Measurements from ENCODE around the gene FREM3. TPM values are rescaled to one million over a fixed set of nuclear protein-coding genes. Genes with fewer than 3 reads are reported as not detected.
"Not testable (repeated sequence)": the region's sequence is repeated elsewhere in the genome, so short reads cannot be mapped to it uniquely, and the experiment has no call there.

The FREM3 gene
- total RNA-seq (2014; rRNA removed; shearing (Covaris generic)), result 0.09 TPM in 1 of 2 replicates, not detected in the other

DNA sequence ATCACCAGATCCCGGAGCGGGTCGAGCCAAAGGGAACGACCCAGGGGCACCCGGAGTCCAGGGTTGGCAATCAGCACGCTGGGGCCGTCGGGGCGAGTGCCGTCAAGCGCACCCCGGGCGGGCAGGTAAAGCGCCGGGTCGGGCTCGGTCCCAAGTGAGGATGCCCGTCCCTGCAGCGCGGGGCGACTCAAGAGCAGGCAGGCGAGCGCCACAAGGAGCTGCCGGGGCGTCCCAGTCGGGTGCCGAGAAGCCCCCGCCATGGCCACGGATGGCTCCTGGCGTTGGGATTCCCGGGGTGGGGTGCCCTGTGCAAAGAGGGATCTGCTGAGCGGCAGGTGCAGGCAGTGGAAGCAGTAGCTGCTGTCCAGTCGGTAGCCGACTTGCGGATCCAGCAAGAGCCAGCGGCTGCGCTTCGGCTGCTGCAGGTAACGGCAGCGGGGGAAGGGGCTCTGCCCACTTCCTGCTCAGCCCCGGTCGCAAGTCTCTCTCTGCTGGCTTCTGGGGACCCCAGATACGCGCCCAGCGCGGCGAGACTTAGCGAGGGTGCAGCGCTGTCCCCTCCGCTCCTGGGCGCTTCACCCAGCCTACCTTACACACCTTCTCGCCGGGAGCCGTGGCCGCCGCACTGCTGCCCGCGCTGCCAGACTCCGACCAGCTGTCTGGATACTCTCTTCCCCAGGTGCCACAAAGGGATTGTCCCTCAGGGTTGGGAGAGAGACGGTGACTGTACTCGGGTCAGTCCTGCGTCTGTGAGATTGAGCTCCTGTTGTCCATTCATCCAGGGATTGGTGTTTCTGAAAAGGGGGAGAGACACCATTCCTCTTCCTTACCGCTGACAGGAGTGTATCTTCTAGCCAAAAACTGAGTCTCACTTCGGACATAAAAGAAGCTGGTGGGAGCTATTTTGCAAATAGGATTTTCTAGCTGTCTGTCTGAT is at the start of gene FREM3:
Gene FREM3 (minus strand): TSS at position 260 of the 937 bp plus-strand sequence. CDS start 0 bp downstream, at position 260.
- no peaks in the 10 kb centered on the region for H3K36me3 ChIP-seq
- DNase-seq (ENCODE audit: low read depth in 1 of 2, low spot score in 2 of 2), result no peak
- no peak within 1 kb of the TSS for H3K4me3 ChIP-seq
- no peaks in the 10 kb centered on the region for H3K4me1 ChIP-seq (replicated peaks)
- no peak within 1 kb of the TSS for H3K27ac ChIP-seq
- H3K27me3 ChIP-seq (replicated peaks), result peaks cover 30% of the 10 kb centered on the region
- no peaks in the 10 kb centered on the region for H3K9me3 ChIP-seq (replicated peaks)

GRCh38 chr4:143745874-143746273 is 45.4 kb upstream of the FREM3 start:
- Histone ChIP-seq H3K27me3 (replicated peaks) (no peaks in the 10 kb centered on the region), H3K4me3 (no peak overlapping the region), H3K4me1 (replicated peaks) (no peaks in the 10 kb centered on the region), H3K9me3 (replicated peaks) (no peaks in the 10 kb centered on the region), H3K36me3 (no peaks in the 10 kb centered on the region), H3K27ac (no peak overlapping the region)
- DNase-seq (ENCODE audit: low read depth in 1 of 2, low spot score in 2 of 2), result no peak

DNA sequence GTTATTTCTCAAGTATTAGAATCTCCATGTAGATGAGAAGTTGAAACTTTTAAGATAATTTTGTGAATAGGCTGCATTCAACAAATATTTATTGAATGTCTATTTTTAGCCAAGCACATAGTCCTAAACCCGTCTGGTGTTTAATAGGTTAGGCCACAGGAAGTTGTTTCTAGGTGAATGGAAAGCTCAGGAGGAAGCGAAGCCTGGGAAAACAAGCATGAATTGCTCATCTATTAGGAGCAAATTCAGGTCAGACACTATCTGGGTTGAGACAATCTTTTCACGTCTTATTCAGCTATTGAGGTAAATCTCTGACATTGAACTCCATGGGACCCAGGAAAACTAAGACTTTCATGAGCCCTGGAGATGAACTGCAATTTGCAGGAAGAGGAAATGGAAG is 43.1 kb upstream of the FREM3 start:
- no peak overlapping the region for H3K27ac ChIP-seq
- no peaks in the 10 kb centered on the region for H3K4me1 ChIP-seq (replicated peaks)
- H3K9me3 ChIP-seq (replicated peaks), result no peaks in the 10 kb centered on the region
- H3K27me3 ChIP-seq (replicated peaks), result no peaks in the 10 kb centered on the region
- no peak for DNase-seq (ENCODE audit: low read depth in 1 of 2, low spot score in 2 of 2)
- no peaks in the 10 kb centered on the region for H3K36me3 ChIP-seq
- H3K4me3 ChIP-seq, result no peak overlapping the region

DNA sequence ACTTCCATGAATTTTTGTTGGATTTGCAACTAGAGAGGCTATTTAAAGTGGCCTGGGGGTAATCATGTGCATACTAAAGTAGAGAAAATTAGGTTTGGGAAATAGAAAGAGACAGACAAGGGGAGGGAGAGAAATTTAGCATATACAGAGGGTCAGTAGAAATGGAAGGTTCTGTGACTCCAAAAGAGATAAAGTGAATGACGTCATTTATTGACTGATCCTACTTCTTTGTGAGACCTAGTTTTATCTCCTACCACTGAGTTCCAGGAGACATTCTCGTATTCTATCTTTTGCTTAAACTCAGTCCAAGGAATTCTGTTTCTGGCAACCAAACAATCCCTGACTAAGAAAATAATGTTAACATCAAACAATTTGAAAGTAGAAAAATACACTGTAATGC is 42.4 kb upstream of the FREM3 start:
- Histone ChIP-seq H3K9me3 (replicated peaks) (no peaks in the 10 kb centered on the region), H3K27me3 (replicated peaks) (no peaks in the 10 kb centered on the region), H3K4me3 (no peak overlapping the region), H3K27ac (no peak overlapping the region), H3K36me3 (no peaks in the 10 kb centered on the region), H3K4me1 (replicated peaks) (no peaks in the 10 kb centered on the region)
- no peak for DNase-seq (ENCODE audit: low read depth in 1 of 2, low spot score in 2 of 2)

- Histone ChIP-seq H3K27ac (no peak overlapping the region), H3K9me3 (replicated peaks) (no peaks in the 10 kb centered on the region), H3K4me1 (replicated peaks) (no peaks in the 10 kb centered on the region), H3K27me3 (replicated peaks) (no peaks in the 10 kb centered on the region), H3K4me3 (no peak overlapping the region), H3K36me3 (no peaks in the 10 kb centered on the region)
- DNase-seq (ENCODE audit: low read depth in 1 of 2, low spot score in 2 of 2), result no peak
Observed at GRCh38 chr4:143736861-143737260, 36.4 kb upstream of the FREM3 start.

DNA sequence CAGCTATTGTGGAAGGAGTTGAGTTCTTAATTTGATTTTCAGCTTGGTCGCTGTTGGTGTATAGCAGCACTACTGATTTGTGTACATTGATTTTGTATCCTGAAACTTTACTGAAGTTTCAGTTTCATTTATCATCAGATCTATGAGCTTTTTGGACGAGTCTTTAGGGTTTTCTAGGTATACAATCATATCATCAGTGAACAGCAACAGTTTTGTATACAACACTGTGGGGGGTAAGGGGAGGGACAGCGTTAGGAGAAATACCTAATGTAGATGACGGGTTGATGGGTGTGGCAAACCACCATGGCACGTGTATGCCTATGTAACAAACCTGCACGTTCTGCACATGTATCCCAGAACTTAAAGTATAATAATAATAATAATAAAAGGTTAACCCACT is 35.6 kb upstream of the FREM3 start:
- not testable (repeated sequence) for DNase-seq (ENCODE audit: low read depth in 1 of 2, low spot score in 2 of 2); H3K9me3 ChIP-seq (replicated peaks); H3K27ac ChIP-seq; H3K36me3 ChIP-seq; H3K4me3 ChIP-seq; H3K4me1 ChIP-seq (replicated peaks); H3K27me3 ChIP-seq (replicated peaks)

DNA sequence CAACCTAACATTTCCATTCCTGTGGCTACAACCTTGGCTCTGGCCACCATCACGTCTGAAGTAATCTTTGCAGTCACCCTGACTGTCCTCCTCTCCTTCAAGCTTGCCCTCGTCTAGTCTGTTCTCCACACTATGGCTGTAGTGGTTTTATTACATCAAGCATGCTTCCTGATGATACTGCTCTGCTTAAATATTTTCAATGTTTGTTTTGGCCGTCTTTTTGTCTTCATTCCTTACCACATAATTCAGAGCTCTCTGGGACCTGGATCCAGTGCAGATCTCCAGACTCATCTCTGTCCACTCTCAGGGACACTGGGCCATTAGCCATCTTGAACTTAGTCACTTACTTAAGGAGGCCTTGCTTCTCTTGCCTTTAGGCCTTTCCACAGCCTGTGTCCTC is 27.7 kb upstream of the FREM3 start:
- H3K9me3 ChIP-seq (replicated peaks), result no peaks in the 10 kb centered on the region
- H3K4me3 ChIP-seq, result no peak overlapping the region
- H3K27me3 ChIP-seq (replicated peaks), result no peaks in the 10 kb centered on the region
- DNase-seq (ENCODE audit: low read depth in 1 of 2, low spot score in 2 of 2), result no peak
- no peak overlapping the region for H3K27ac ChIP-seq
- no peaks in the 10 kb centered on the region for H3K36me3 ChIP-seq
- H3K4me1 ChIP-seq (replicated peaks), result no peaks in the 10 kb centered on the region

DNA sequence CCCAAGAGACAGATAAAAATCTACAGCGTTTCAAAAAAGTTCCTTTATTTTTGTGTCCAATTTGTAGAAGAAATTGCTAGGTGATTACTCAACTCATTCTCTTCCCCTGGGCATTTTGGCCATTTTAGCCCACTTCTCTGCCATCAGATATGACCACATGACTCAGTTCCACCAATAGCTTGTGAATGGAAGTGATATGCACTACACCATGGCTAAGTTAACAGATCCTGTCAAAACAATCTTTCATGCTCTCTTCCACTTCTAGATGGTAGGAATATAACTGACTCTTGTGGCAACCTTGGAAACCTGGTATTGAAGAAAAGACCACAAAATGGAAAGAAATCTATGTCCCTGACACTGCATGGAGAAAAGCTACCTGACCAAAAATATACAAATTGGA is 26.2 kb upstream of the FREM3 start:
- H3K4me3 ChIP-seq, result no peak overlapping the region
- no peaks in the 10 kb centered on the region for H3K9me3 ChIP-seq (replicated peaks)
- no peaks in the 10 kb centered on the region for H3K36me3 ChIP-seq
- H3K27ac ChIP-seq, result no peak overlapping the region
- H3K27me3 ChIP-seq (replicated peaks), result no peaks in the 10 kb centered on the region
- no peak for DNase-seq (ENCODE audit: low read depth in 1 of 2, low spot score in 2 of 2)
- H3K4me1 ChIP-seq (replicated peaks), result no peaks in the 10 kb centered on the region

GRCh38 chr4:143721317-143721716 is 20.8 kb upstream of the FREM3 start:
- Histone ChIP-seq H3K27ac (no peak overlapping the region), H3K36me3 (no peaks in the 10 kb centered on the region), H3K9me3 (replicated peaks) (no peaks in the 10 kb centered on the region), H3K4me3 (no peak overlapping the region), H3K27me3 (replicated peaks) (no peaks in the 10 kb centered on the region), H3K4me1 (replicated peaks) (no peaks in the 10 kb centered on the region)
- DNase-seq (ENCODE audit: low read depth in 1 of 2, low spot score in 2 of 2), result no peak

- H3K9me3 ChIP-seq (replicated peaks); H3K4me1 ChIP-seq (replicated peaks); H3K36me3 ChIP-seq; H3K27ac ChIP-seq; H3K4me3 ChIP-seq; DNase-seq (ENCODE audit: low read depth in 1 of 2, low spot score in 2 of 2); H3K27me3 ChIP-seq (replicated peaks): not testable (repeated sequence)
Observed at GRCh38 chr4:143718748-143719147, 18.3 kb upstream of the FREM3 start.

- Histone ChIP-seq H3K27ac (no peak overlapping the region), H3K27me3 (replicated peaks) (no peaks in the 10 kb centered on the region), H3K4me3 (no peak overlapping the region), H3K4me1 (replicated peaks) (no peaks in the 10 kb centered on the region), H3K36me3 (no peaks in the 10 kb centered on the region), H3K9me3 (replicated peaks) (no peaks in the 10 kb centered on the region)
- no peak for DNase-seq (ENCODE audit: low read depth in 1 of 2, low spot score in 2 of 2)
Observed at GRCh38 chr4:143713955-143714625, 13.6 kb upstream of the FREM3 start.

DNA sequence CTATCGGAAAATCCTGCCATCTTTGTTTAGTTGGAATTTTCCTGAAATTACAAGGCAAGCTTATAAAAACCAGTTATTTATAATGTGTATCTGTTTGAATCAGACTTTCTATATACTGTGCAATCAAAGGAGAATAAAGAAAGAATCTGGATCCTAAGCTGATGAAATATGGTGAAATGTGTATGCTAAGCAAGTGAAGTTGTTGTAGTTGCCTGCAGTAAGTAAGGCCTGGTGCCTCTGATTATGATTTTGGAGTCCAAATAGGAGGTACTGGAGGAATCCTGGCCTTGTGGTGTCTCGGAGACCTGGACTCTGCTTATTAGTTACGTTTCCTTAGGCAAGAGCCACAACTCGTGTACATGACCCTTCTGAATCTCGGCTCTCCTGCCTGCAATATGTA is 13.1 kb upstream of the FREM3 start:
- no peak overlapping the region for H3K27ac ChIP-seq

GRCh38 chr4:143712155-143712550 is 11.7 kb upstream of the FREM3 start:
- Histone ChIP-seq H3K9me3 (replicated peaks) (no peaks in the 10 kb centered on the region), H3K4me1 (replicated peaks) (no peaks in the 10 kb centered on the region), H3K36me3 (no peaks in the 10 kb centered on the region), H3K27ac (no peak overlapping the region), H3K27me3 (replicated peaks) (no peaks in the 10 kb centered on the region), H3K4me3 (no peak overlapping the region)
- DNase-seq (ENCODE audit: low read depth in 1 of 2, low spot score in 2 of 2), result no peak

More for the DNA sequence above, 13.1 kb upstream of the FREM3 start:
- H3K9me3 ChIP-seq (replicated peaks), result no peaks in the 10 kb centered on the region
- H3K4me3 ChIP-seq, result no peak overlapping the region
- H3K36me3 ChIP-seq, result no peaks in the 10 kb centered on the region
- DNase-seq (ENCODE audit: low read depth in 1 of 2, low spot score in 2 of 2), result no peak
- no peaks in the 10 kb centered on the region for H3K4me1 ChIP-seq (replicated peaks)
- no peaks in the 10 kb centered on the region for H3K27me3 ChIP-seq (replicated peaks)

GRCh38 chr4:143711543-143712154 is 11.2 kb upstream of the FREM3 start:
- Histone ChIP-seq H3K36me3 (no peaks in the 10 kb centered on the region), H3K27me3 (replicated peaks) (no peaks in the 10 kb centered on the region), H3K4me1 (replicated peaks) (no peaks in the 10 kb centered on the region), H3K9me3 (replicated peaks) (no peaks in the 10 kb centered on the region), H3K4me3 (no peak overlapping the region), H3K27ac (no peak overlapping the region)
- DNase-seq (ENCODE audit: low read depth in 1 of 2, low spot score in 2 of 2), result no peak
